Endothelial cell (in vitro differentiated cells): ENCODE results near the gene REC114. TPM values are rescaled to one million over a fixed set of nuclear protein-coding genes. Genes with fewer than 3 reads are reported as not detected.
"Not testable (repeated sequence)": the region's sequence is repeated elsewhere in the genome, so short reads cannot be mapped to it uniquely, and the experiment has no call there.

Experiments
- DNase-seq: peaks from one replicate; pipeline ENCODE4 v3.0.0; 2021; ENCODE audit warnings: low spot score
- H3K27ac Mint-ChIP-seq: one replicate; pipeline ENCODE4 v1.8.0; 2021; ENCODE audit warnings: mixed read lengths, inconsistent platforms; ENCODE audit not compliant: unreplicated experiment
- H3K27me3 Mint-ChIP-seq: one replicate; pipeline ENCODE4 v1.8.0; 2021; ENCODE audit warnings: mild to moderate bottlenecking, moderate library complexity, mixed read lengths, inconsistent platforms; ENCODE audit not compliant: unreplicated experiment
- H3K36me3 Mint-ChIP-seq: one replicate; pipeline ENCODE4 v1.8.0; 2021; ENCODE audit warnings: mild to moderate bottlenecking, low read depth, mixed read lengths, inconsistent platforms; ENCODE audit not compliant: unreplicated experiment
- H3K4me1 Mint-ChIP-seq: one replicate; pipeline ENCODE4 v1.8.0; 2021; ENCODE audit warnings: mild to moderate bottlenecking, mixed read lengths, inconsistent platforms; ENCODE audit not compliant: unreplicated experiment
- H3K4me3 Mint-ChIP-seq: one replicate; pipeline ENCODE4 v1.8.0; 2021; ENCODE audit warnings: mild to moderate bottlenecking, mixed read lengths, inconsistent platforms; ENCODE audit not compliant: unreplicated experiment
- H3K9me3 Mint-ChIP-seq: one replicate; pipeline ENCODE4 v1.8.0; 2021; ENCODE audit warnings: mixed read lengths, inconsistent platforms; ENCODE audit not compliant: unreplicated experiment
- CTCF ChIP-seq: fragments of 200-600 bp; sonication (generic); IDR thresholded peaks from one replicate; pipeline ENCODE4 v1.5.0; 2021; ENCODE audit warnings: antibody characterized with exemption; ENCODE audit not compliant: unreplicated experiment
- total RNA-seq: library from RNA; stranded (reverse); fragmentation: NEBNext Ultra II Directional; extraction: Animal tissue kit (Norgen Biotek cat#: 25700); gene quantifications from one replicate; pipeline ENCODE4 v1.2.1, GENCODE V29; 2021; ENCODE audit not compliant: unreplicated experiment

REC114 gene
- total RNA-seq, 1 donor from 2014 or later: not detected

GRCh38 chr15:73398861-73399260, 44.1 kb upstream of the REC114 start:
- H3K9me3 Mint-ChIP-seq: no peaks in the 10 kb centered on the region
- H3K4me3 Mint-ChIP-seq: no peak overlapping the region
- no peak for DNase-seq
- H3K36me3 Mint-ChIP-seq: no peaks in the 10 kb centered on the region
- H3K27ac Mint-ChIP-seq: no peak overlapping the region
- no peak for TF ChIP-seq CTCF
- peaks cover 2% of the 10 kb centered on the region for H3K27me3 Mint-ChIP-seq
- H3K4me1 Mint-ChIP-seq: peaks cover 7% of the 10 kb centered on the region

GRCh38 chr15:73400222-73400621, 42.7 kb upstream of the REC114 start:
- H3K4me1 Mint-ChIP-seq: peaks cover 11% of the 10 kb centered on the region
- not testable (repeated sequence) for H3K4me3 Mint-ChIP-seq, H3K27me3 Mint-ChIP-seq, H3K27ac Mint-ChIP-seq, DNase-seq, H3K36me3 Mint-ChIP-seq, H3K9me3 Mint-ChIP-seq

- no peak for DNase-seq
- Mint-ChIP-seq H3K9me3 (no peaks in the 10 kb centered on the region), H3K4me1 (peaks cover 5% of the 10 kb centered on the region), H3K27ac (no peak overlapping the region), H3K4me3 (no peak overlapping the region), H3K36me3 (no peaks in the 10 kb centered on the region), H3K27me3 (no peaks in the 10 kb centered on the region)
- TF ChIP-seq CTCF: no peak
Measured at GRCh38 chr15:73403171-73403570, 39.8 kb upstream of the REC114 start.

- Mint-ChIP-seq H3K4me1 (no peaks in the 10 kb centered on the region), H3K36me3 (no peaks in the 10 kb centered on the region), H3K27me3 (no peaks in the 10 kb centered on the region), H3K4me3 (no peak overlapping the region), H3K27ac (no peak overlapping the region), H3K9me3 (no peaks in the 10 kb centered on the region)
- TF ChIP-seq CTCF: no peak
- DNase-seq: no peak
Measured at GRCh38 chr15:73414876-73415275, 28.1 kb upstream of the REC114 start.

- Mint-ChIP-seq H3K27me3 (peaks cover 2% of the 10 kb centered on the region), H3K27ac (no peak overlapping the region)
- no peak for DNase-seq
Measured at GRCh38 chr15:73424506-73424905, 18.5 kb upstream of the REC114 start.

More at GRCh38 chr15:73424506-73424905, 18.5 kb upstream of the REC114 start:
- Mint-ChIP-seq H3K9me3 (no peaks in the 10 kb centered on the region), H3K4me3 (no peak overlapping the region), H3K4me1 (no peaks in the 10 kb centered on the region), H3K36me3 (no peaks in the 10 kb centered on the region)
- TF ChIP-seq CTCF: no peak
